Suprapubic skin (tissue), 3 donors: ENCODE data around the gene SYNDIG1.

Experiments
- EP300 ChIP-seq: sonication (generic); formaldehyde crosslinking; IDR thresholded peaks from one replicate; pipeline ENCODE4 v1.6.1; 2017; ENCODE audit warnings: antibody characterized with exemption
- POLR2A ChIP-seq, 2 donors: fragments of 450-650 bp; IDR thresholded peaks; one replicate each; pipeline ENCODE4 v1.6.1; 2017; ENCODE audit warnings: antibody characterized with exemption in 2 of 2, mild to moderate bottlenecking in 2 of 2, moderate library complexity in 2 of 2
- TF ChIP-seq, protein P1 (sequence below), 2 donors: fragments of 200-600 bp in 1 of 2; fragments of 450-650 bp in 1 of 2; sonication (generic) in 1 of 2; IDR thresholded peaks; one replicate each; pipeline ENCODE4 v1.5.1; 2016 to 2019; ENCODE audit warnings: antibody characterized with exemption in 2 of 2, mild to moderate bottlenecking in 1 of 2, moderate library complexity in 1 of 2

DNA sequence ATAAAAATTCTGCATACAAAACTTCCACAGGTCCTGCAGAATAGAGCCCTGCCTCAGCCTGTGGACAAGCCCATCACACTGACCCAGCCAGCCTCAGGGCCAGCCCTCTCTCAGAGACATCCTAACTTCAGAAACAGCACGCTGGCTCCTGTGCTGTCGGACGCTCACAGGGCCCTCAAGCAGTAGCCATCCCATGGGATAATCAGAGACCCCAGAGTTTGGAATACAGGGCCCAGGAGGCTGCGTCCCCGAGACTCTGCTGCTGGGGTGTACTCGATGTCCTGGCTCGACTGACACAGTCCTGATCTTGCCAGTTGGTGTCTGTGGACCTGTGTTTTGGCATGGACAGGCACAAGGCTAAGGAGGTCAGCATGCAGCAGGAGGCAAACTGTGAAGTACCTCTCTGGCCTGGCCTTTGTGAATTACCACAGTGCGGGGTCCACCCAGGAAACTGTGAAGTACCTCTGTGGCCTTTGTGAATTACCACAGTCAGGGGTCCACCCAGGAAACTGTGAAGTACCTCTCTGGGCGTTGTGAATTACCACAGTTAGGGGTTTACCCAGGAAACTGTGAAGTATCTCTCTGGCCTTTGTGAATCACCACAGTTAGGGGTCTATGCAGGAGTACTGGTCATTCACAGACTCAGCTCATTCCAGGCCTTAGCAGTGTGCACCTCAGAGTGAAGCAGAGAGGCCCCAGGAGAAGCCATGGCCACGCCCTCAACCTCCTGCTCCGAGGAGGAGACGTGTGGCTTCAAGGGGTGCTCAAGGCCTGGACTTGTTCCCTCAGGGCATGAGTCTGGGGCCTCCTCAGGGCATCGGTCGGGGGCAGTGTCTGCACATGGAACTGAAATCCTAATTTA lies 212.4 kb downstream of the SYNDIG1 start:
- TF ChIP-seq, protein P1, sequence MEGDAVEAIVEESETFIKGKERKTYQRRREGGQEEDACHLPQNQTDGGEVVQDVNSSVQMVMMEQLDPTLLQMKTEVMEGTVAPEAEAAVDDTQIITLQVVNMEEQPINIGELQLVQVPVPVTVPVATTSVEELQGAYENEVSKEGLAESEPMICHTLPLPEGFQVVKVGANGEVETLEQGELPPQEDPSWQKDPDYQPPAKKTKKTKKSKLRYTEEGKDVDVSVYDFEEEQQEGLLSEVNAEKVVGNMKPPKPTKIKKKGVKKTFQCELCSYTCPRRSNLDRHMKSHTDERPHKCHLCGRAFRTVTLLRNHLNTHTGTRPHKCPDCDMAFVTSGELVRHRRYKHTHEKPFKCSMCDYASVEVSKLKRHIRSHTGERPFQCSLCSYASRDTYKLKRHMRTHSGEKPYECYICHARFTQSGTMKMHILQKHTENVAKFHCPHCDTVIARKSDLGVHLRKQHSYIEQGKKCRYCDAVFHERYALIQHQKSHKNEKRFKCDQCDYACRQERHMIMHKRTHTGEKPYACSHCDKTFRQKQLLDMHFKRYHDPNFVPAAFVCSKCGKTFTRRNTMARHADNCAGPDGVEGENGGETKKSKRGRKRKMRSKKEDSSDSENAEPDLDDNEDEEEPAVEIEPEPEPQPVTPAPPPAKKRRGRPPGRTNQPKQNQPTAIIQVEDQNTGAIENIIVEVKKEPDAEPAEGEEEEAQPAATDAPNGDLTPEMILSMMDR (IDR thresholded peaks at IDR 0.05) = no peak
- TF ChIP-seq EP300 (no peak), POLR2A (IDR thresholded peaks at IDR 0.05) (no peak)
